Hematopoietic multipotent progenitor cell treated with erythropoietin and hydrocortisone succinate and interleukin-3 and kit ligand, for 17 days (in vitro differentiated cells): Measurements from ENCODE around the gene SERPIND1.

Experiments
- DNase-seq: peaks from one replicate; pipeline ENCODE4 v3.0.0-alpha.2; 2015; ENCODE audit warnings: low spot score

Gene SERPIND1

DNA sequence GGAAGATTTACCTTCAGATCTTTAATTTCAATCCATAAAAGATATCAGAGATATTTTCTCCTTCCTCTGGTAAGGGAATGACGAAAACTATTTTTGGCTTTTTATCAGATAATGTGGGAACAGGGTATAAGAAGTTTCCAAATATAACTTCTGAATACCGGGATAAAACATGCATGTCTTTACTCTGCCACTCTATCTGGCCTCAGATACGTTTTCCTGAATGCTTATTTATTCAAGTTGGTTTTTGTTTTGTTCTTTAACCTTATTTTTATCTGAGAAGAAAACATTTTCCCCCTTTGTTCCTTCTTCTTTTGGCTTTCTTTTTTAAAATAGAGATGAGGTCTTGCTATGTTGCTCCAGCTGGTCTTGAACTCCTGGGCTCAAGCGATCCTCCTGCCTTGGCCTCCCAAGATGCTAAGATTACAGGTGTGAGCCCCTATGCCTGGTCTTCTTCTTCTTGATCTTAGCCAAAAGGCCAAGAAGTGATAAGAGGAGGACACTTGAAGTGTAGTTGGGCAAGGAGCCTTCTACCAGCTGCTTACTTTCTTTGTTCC lies 1.5 kb downstream of the SERPIND1 start:
- DNase-seq = no peak

DNA sequence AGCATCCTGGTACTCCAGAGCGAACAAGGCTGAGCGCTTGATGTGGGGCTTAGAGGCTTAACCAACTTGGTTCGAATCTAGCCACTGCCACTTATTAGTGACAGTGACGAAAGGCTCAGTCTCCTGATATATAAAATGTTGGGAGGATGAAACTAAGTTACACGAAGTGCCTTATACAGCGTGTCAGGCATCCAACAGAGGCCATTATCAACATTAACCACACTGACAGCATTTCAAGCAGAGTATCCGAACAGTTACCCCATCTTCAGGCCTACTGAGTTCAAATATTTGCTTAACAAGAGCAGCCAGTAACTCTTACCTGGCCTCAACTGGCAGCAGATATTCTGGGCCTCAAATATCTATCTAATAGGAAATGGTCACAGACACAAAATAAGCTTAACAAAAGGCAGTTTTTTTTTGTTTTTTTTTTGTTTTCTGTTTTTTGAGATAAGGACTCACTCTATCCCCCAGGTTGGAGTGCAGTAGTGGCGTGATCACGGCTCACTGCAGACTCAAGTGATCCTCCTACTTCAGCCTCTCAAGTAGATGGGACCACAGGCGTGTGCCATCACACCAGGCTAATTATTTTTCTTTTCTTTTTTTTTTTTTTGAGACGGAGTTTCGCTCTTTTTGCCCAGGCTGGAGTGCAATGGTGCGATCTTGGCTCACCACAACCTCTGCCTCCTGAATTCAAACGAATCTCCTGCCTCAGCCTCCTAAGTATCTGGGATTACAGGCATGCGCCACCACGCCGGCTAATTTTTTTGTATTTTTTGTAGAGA lies 2.9 kb downstream of the SERPIND1 start:
- DNase-seq = no peak

DNA sequence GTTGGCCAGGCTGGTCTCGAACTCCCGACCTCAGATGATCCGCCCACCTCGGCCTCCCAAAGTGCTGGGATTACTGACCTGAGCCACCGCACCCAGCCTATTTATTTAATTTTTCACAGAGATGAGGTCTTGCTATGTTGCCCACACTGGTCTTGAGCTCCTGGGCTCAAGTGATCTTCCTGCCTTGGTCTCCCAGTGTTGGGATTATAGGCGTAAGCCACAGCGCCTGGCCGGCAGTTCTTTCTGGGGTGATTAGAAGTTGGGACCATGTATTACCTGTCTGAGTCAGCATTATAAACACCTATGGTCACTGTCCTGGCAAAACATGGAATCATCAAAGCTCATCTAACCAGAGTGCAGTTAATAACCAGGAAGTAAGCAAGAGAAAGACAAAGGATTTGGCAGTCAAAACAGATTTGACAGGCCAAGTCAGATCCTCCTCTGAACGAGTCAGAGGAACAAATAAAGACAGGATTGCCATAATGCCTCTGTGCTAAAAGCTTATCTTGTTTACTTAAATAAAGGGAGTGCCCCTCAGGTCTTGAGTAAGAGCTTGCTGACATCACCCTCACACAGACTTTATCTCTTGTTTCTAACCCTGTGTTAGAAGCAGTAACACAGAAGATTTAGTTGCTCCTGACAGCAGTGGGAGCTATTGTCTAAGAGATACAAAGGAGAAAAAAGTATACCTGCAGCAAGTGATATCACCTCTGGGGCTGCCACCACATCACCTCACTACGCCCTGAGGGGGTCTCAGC lies 3.7 kb downstream of the SERPIND1 start:
- DNase-seq = peak; percentile 35

DNA sequence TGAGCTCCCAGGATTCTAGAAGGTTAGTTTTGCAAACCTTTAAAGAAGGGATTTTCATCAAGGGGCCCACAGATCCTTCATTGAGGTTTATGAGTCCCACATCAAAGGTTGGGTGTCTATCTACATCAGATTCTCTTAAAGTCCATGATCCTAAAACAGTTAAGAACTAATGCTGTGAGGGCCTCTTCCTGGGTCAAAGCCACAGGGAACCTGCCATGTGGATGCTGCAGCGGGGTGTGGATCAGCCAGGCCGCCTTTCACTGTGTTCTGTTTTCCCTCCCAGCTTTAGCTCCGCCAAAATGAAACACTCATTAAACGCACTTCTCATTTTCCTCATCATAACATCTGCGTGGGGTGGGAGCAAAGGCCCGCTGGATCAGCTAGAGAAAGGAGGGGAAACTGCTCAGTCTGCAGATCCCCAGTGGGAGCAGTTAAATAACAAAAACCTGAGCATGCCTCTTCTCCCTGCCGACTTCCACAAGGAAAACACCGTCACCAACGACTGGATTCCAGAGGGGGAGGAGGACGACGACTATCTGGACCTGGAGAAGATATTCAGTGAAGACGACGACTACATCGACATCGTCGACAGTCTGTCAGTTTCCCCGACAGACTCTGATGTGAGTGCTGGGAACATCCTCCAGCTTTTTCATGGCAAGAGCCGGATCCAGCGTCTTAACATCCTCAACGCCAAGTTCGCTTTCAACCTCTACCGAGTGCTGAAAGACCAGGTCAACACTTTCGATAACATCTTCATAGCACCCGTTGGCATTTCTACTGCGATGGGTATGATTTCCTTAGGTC lies 5.3 kb downstream of the SERPIND1 start:
- no peak for DNase-seq

- DNase-seq = no peak
These were observed 5.9 kb downstream of the SERPIND1 start for GRCh38 chr22:20779818-20780158.

- peak; percentile 34 for DNase-seq
These were observed 7.5 kb downstream of the SERPIND1 start for GRCh38 chr22:20781272-20781990.

DNA sequence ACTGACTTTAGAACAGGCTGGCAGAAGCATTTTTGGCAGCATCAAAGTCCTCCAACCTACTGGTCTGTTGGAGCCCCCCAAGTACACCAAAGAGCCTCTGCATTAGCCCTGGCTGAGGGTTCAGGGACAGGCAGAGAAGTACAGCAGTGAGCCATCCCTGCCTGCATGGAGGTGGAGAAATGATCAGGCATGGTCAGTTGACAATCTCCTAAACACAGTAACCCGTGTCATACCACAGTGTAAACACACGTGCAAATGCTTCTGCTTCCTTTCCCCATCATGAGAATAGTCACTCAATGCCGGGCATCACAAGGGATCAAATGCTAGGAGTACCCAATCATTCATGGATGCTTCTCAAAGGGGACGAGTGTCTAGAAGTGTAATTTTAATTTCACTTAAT lies 8.2 kb downstream of the SERPIND1 start:
- no peak for DNase-seq

GRCh38 chr22:20782596-20783299 lies 8.8 kb downstream of the SERPIND1 start:
- no peak for DNase-seq

DNA sequence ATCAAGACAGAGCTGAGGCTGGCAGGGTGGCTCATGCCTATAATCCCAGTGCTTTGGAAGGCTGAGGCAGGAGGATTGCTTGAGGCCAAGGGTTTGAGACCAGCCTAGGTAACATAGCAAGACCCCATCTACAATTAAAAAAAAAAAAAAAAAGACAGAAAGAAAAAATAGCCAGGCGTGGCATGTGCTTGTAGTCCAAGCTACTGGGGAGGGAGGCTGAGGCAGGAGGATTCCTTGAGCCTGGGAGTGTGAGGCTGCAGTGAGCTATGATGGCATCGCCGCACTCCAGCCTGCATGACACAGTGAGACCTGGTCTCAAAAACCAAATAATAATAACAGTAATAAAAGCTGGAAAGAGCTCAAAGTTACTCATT lies 9.4 kb downstream of the SERPIND1 start:
- no peak for DNase-seq

DNA sequence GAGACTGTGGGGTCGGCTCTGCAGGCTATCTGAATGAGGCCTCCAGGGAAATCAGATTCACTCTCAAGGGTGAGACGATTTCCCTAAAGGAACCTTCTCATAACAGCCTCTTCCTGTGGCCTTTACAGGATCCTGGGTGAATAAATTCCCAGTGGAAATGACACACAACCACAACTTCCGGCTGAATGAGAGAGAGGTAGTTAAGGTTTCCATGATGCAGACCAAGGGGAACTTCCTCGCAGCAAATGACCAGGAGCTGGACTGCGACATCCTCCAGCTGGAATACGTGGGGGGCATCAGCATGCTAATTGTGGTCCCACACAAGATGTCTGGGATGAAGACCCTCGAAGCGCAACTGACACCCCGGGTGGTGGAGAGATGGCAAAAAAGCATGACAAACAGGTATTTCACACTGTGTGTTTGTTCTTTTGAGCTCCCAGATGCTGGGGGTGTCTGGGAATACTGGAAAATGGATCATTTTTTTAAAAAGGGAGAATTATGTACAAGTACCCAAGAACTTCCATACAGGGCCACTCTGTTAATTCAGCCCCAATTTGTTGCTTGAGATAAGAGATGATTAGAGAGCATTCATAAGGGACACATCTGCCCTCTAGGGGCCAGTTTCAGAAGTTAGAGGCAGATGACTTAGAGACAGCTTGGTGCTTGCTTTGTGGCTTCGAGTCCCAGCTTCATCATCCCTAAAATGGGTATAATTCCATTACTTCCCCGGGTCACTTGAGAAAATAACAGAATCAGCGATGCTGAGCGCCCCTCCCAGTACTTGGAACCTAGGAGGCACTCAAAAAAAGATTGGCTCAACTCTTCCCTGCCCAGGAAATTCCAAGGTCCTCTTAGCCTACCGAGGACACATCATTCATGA lies 10.2 kb downstream of the SERPIND1 start:
- peak; percentile 83 for DNase-seq

- no peak for DNase-seq
These were observed 11.5 kb downstream of the SERPIND1 start for GRCh38 chr22:20785415-20785814.

GRCh38 chr22:20786048-20786447 lies 12.1 kb downstream of the SERPIND1 start:
- no peak for DNase-seq

DNA sequence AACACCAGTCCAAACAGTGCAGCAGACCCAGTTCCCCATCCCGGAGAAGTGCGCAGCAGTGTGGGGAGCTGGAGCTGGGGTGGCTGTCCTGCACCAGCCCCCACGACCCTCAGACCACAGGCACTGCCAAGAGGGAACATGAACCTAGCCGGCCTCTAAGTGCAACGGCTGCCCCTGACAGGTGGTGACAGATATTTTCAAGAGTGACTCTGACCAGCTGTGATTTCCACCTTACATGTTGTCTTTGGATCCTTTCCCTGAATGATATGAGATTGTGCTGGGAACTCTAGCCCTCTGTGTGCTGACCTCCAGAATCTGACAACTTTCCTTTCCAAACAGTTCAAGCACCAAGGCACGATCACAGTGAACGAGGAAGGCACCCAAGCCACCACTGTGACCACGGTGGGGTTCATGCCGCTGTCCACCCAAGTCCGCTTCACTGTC lies 12.6 kb downstream of the SERPIND1 start:
- no peak for DNase-seq

DNA sequence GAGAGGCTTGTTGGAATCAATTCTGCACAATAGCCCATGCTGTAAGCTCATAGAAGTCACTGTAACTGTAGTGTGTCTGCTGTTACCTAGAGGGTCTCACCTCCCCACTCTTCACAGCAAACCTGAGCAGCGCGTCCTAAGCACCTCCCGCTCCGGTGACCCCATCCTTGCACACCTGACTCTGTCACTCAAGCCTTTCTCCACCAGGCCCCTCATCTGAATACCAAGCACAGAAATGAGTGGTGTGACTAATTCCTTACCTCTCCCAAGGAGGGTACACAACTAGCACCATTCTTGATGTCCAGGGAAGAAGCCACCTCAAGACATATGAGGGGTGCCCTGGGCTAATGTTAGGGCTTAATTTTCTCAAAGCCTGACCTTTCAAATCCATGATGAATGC lies 13.3 kb downstream of the SERPIND1 start:
- DNase-seq = no peak

DNA sequence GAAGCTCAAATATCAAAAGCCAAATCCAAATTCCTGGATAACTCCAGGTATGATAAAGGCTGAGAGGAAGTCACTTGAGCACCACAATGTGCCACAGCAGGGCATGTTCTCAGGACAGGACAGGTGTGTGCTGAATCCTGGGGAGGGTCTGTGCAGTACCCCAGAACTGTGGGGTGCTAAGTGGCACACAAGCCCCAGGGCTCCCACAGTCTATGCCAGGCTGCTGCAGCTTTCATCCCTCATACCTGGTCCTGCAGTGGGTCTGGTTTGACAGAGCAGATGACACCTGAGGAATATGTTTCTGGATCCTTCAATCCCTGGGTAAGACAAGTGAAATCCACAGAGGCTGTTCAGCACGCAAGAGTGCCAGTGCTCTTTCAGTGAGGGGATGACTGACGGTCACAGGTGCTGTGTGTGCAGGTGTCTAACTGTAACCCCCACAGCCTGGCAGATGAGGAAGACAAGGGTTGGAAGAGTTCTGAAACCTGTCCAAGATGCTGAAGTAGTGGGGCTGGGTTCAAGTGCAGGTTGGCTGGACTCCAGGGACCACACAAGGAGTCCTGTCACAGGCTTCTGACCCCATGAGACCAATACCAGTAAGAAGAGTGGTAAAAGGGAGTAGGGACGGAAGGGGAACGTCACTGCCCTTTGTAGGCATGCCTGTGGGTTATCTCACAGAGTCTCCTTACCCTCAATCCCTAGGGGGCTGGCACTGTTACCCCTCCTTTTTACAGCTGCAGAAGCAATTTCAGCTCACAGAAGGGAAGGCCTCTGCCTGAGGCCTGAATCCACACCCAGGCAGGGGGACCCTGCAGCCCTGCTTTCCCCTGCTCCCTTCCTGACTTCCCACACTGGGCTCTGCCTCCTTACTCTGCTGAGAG lies 14.1 kb downstream of the SERPIND1 start:
- no peak for DNase-seq

DNA sequence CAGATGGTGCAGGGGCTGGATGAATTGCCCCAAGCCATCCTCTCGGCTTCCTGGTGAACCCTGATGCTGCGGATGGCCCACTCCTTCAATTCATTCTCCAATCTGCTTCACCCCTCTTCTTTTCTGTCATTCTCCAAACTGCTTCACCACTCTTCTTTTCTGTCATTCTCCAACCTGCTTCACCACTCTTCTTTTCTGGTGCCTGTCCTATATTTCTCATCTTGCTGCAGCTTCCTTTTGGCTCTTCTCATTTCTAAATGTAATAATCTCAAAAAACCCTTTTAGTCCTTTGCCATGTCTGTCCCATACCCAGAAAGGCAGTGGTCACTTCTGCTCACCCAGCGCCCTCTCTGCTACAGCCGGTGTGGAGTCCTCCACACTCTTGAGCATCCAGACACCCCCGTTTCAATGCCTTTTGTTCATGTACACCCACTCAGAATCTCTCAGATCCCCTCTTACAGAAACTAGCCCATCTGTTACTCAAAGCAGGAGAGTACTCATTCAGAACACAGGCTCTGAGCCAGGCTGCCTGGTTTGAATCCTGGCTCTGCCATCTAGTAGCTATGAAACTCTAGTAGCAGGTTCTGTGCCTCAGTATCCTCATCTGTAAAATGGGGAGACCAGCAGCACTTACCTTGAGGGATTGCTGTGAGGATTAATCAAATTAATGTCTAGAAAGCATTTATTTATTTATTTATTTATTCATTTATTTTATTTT lies 14.9 kb downstream of the SERPIND1 start:
- DNase-seq = no peak

GRCh38 chr22:20792221-20792965 lies 18.5 kb downstream of the SERPIND1 start:
- no peak for DNase-seq
